ENCODE data around the gene ST6GALNAC2.

DNA sequence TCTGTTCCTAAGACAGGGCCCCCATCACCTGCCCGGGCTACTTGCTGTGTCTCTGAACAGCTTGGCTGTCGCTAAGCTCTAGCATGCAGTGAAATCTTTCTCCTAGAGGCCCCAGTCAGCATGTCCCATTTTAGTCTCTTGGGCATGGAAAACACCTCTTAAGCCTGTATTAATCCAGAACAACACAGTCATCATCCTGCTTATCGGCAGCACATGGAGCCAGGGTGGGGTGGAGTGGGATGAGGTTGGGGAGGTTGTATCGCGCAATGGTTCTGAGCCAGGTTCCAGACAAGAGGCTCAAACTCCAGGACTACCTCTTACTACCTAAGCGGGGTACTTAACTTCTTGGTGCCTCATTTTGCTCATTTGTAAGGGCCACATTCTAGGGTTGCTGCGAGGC is 7.8 kb downstream of the ST6GALNAC2 start:
- TF ChIP-seq, protein P1, sequence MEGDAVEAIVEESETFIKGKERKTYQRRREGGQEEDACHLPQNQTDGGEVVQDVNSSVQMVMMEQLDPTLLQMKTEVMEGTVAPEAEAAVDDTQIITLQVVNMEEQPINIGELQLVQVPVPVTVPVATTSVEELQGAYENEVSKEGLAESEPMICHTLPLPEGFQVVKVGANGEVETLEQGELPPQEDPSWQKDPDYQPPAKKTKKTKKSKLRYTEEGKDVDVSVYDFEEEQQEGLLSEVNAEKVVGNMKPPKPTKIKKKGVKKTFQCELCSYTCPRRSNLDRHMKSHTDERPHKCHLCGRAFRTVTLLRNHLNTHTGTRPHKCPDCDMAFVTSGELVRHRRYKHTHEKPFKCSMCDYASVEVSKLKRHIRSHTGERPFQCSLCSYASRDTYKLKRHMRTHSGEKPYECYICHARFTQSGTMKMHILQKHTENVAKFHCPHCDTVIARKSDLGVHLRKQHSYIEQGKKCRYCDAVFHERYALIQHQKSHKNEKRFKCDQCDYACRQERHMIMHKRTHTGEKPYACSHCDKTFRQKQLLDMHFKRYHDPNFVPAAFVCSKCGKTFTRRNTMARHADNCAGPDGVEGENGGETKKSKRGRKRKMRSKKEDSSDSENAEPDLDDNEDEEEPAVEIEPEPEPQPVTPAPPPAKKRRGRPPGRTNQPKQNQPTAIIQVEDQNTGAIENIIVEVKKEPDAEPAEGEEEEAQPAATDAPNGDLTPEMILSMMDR (conservative IDR thresholded peaks at IDR 0.05; ENCODE audit: low read depth in 2 of 2): no peak
- TF ChIP-seq EZH2 (IDR thresholded peaks at IDR 0.05; ENCODE audit: low read depth, unreplicated experiment) (no peak), POLR2AphosphoS5 (IDR thresholded peaks at IDR 0.05; ENCODE audit: low read depth) (no peak), STAT1 (IDR thresholded peaks at IDR 0.05; ENCODE audit: unreplicated experiment) (no peak), JUNB (IDR thresholded peaks at IDR 0.05; ENCODE audit: unreplicated experiment) (no peak), ZNF114 (CRISPR knock-in tag; IDR thresholded peaks at IDR 0.05) (no peak), EZH2phosphoT487 (IDR thresholded peaks at IDR 0.05; ENCODE audit: unreplicated experiment) (no peak), CREB1 (CRISPR knock-in tag; IDR thresholded peaks at IDR 0.05; ENCODE audit: low read depth) (no peak), NANOG (IDR thresholded peaks at IDR 0.05; ENCODE audit: borderline replicate concordance) (no peak), ZNF331 (CRISPR knock-in tag; IDR thresholded peaks at IDR 0.05; ENCODE audit: low read depth) (no peak)
- TF ChIP-seq, protein P2, sequence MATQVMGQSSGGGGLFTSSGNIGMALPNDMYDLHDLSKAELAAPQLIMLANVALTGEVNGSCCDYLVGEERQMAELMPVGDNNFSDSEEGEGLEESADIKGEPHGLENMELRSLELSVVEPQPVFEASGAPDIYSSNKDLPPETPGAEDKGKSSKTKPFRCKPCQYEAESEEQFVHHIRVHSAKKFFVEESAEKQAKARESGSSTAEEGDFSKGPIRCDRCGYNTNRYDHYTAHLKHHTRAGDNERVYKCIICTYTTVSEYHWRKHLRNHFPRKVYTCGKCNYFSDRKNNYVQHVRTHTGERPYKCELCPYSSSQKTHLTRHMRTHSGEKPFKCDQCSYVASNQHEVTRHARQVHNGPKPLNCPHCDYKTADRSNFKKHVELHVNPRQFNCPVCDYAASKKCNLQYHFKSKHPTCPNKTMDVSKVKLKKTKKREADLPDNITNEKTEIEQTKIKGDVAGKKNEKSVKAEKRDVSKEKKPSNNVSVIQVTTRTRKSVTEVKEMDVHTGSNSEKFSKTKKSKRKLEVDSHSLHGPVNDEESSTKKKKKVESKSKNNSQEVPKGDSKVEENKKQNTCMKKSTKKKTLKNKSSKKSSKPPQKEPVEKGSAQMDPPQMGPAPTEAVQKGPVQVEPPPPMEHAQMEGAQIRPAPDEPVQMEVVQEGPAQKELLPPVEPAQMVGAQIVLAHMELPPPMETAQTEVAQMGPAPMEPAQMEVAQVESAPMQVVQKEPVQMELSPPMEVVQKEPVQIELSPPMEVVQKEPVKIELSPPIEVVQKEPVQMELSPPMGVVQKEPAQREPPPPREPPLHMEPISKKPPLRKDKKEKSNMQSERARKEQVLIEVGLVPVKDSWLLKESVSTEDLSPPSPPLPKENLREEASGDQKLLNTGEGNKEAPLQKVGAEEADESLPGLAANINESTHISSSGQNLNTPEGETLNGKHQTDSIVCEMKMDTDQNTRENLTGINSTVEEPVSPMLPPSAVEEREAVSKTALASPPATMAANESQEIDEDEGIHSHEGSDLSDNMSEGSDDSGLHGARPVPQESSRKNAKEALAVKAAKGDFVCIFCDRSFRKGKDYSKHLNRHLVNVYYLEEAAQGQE (IDR thresholded peaks at IDR 0.05; ENCODE audit: unreplicated experiment): no peak
- TF ChIP-seq, protein P3, sequence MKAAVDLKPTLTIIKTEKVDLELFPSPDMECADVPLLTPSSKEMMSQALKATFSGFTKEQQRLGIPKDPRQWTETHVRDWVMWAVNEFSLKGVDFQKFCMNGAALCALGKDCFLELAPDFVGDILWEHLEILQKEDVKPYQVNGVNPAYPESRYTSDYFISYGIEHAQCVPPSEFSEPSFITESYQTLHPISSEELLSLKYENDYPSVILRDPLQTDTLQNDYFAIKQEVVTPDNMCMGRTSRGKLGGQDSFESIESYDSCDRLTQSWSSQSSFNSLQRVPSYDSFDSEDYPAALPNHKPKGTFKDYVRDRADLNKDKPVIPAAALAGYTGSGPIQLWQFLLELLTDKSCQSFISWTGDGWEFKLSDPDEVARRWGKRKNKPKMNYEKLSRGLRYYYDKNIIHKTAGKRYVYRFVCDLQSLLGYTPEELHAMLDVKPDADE (IDR thresholded peaks at IDR 0.05): no peak
- TF ChIP-seq, protein P4, sequence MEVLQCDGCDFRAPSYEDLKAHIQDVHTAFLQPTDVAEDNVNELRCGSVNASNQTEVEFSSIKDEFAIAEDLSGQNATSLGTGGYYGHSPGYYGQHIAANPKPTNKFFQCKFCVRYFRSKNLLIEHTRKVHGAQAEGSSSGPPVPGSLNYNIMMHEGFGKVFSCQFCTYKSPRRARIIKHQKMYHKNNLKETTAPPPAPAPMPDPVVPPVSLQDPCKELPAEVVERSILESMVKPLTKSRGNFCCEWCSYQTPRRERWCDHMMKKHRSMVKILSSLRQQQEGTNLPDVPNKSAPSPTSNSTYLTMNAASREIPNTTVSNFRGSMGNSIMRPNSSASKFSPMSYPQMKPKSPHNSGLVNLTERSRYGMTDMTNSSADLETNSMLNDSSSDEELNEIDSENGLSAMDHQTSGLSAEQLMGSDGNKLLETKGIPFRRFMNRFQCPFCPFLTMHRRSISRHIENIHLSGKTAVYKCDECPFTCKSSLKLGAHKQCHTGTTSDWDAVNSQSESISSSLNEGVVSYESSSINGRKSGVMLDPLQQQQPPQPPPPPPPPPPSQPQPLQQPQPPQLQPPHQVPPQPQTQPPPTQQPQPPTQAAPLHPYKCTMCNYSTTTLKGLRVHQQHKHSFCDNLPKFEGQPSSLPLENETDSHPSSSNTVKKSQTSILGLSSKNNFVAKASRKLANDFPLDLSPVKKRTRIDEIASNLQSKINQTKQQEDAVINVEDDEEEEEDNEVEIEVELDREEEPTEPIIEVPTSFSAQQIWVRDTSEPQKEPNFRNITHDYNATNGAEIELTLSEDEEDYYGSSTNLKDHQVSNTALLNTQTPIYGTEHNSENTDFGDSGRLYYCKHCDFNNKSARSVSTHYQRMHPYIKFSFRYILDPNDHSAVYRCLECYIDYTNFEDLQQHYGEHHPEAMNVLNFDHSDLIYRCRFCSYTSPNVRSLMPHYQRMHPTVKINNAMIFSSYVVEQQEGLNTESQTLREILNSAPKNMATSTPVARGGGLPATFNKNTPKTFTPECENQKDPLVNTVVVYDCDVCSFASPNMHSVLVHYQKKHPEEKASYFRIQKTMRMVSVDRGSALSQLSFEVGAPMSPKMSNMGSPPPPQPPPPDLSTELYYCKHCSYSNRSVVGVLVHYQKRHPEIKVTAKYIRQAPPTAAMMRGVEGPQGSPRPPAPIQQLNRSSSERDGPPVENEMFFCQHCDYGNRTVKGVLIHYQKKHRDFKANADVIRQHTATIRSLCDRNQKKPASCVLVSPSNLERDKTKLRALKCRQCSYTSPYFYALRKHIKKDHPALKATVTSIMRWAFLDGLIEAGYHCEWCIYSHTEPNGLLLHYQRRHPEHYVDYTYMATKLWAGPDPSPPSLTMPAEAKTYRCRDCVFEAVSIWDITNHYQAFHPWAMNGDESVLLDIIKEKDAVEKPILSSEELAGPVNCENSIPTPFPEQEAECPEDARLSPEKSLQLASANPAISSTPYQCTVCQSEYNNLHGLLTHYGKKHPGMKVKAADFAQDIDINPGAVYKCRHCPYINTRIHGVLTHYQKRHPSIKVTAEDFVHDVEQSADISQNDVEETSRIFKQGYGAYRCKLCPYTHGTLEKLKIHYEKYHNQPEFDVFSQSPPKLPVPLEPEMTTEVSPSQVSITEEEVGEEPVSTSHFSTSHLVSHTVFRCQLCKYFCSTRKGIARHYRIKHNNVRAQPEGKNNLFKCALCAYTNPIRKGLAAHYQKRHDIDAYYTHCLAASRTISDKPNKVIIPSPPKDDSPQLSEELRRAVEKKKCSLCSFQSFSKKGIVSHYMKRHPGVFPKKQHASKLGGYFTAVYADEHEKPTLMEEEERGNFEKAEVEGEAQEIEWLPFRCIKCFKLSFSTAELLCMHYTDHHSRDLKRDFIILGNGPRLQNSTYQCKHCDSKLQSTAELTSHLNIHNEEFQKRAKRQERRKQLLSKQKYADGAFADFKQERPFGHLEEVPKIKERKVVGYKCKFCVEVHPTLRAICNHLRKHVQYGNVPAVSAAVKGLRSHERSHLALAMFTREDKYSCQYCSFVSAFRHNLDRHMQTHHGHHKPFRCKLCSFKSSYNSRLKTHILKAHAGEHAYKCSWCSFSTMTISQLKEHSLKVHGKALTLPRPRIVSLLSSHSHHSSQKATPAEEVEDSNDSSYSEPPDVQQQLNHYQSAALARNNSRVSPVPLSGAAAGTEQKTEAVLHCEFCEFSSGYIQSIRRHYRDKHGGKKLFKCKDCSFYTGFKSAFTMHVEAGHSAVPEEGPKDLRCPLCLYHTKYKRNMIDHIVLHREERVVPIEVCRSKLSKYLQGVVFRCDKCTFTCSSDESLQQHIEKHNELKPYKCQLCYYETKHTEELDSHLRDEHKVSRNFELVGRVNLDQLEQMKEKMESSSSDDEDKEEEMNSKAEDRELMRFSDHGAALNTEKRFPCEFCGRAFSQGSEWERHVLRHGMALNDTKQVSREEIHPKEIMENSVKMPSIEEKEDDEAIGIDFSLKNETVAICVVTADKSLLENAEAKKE (CRISPR knock-in tag; IDR thresholded peaks at IDR 0.05): no peak

All from GM23338 (cell line).